Measurements from ENCODE around the gene CDH15. TPM values are rescaled to one million over a fixed set of nuclear protein-coding genes. Genes with fewer than 3 reads are reported as not detected.

Gene CDH15
- total and polyA plus RNA-seq, 2 of the 13 experiments (the other 11 are each of a cell fraction or from before 2014, with no cell fraction given): 0.74 to 2.2 TPM

DNA sequence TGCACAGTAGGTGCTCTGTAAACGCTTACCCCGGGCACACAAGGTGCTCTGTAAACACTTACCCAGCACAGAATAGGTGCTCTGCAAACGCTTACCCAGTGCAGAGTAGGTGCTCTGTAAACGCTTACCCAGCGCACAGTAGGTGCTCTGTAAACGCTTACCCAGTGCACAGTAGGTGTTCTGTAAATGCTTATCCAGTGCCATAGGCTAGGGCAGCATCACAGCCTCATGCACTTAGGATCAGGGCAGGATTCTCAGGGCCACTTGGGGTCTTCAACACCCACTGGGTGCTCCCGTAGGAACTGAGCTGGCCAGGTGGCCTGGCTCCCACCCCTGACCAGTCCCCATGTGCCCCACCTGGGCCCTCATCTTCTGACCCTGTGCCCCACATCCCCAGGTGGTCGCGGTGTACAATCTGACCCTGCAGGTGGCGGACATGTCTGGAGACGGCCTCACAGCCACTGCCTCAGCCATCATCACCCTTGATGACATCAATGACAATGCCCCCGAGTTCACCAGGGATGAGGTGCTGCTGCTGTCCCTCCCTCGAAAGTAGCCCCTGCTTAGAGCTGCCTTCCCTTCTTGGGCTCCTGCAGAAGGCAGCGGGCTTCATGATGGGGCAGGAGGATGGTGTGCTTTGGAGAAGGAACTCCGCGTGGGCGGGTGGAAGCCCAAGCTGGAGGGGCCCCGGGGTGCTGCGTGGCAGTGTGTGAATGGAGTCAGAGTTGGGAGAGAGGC lies 15.7 kb downstream of the CDH15 start:
- peaks cover 51% of the 10 kb centered on the region for H3K4me1 ChIP-seq (ENCODE audit: insufficient read depth, low read length)
- no peak overlapping the region for H3K4me3 ChIP-seq (replicated peaks in 1 of 3; ENCODE audit: insufficient read depth in 1 of 3, low read depth in 2 of 3, low read length in 3 of 3)
- WGBS (ENCODE audit: low lambda C conversion rate): 21% methylated on average over 18 of the region's 19 CpGs
- peak overlapping the region; percentile 11 for H3K27ac ChIP-seq (ENCODE audit: extremely low read length, insufficient read depth, low read length)
- intact Hi-C loops (cut with micrococcal nuclease; ENCODE audit: unreplicated experiment) (loop anchor here (1.0 kb wide), 1 partner anchor 14 kb away; no protein-coding TSS in a partner anchor), in situ Hi-C loops (cut with HindIII; ENCODE audit: extremely low pct_ligation_motif_present, low pct_unique_long_range_greater_than_20kb) (no loop called here)
- ChIA-PET POLR2A (interaction anchor here (0.7 to 1.5 kb wide), 4 partner anchors 11 to 330 kb away, joined by 3 to 5 read pairs (median 4); partner anchors contain the start of genes GALNS, SLC22A31, TRAPPC2L and ZNF778), CTCF (ENCODE audit: low intra/inter-chr PET ratio, low total read pairs) (interaction anchor here (1.3 kb wide), 1 partner anchor 29 kb away, joined by 5 read pairs; no protein-coding TSS in a partner anchor)
- no peak overlapping the region for H3K4me2 ChIP-seq (ENCODE audit: low read depth, low read length)
- H2AFZ ChIP-seq (ENCODE audit: low read length): no peak overlapping the region
- H3K9me3 ChIP-seq (ENCODE audit: low read length): no peaks in the 10 kb centered on the region
- DNase-seq (ENCODE audit: low spot score) (no peak), ATAC-seq (peak; percentile 4), FAIRE-seq (no peak)
- H3K9ac ChIP-seq (ENCODE audit: insufficient read depth, low read depth, low read length): no peak overlapping the region
- peaks cover 44% of the 10 kb centered on the region for H4K20me1 ChIP-seq (ENCODE audit: insufficient read depth, low read length)
- no TSS peak for BruUV-seq (replicated peaks)
- H3K79me2 ChIP-seq (ENCODE audit: insufficient read depth, low read length): peaks cover 6% of the 10 kb centered on the region
- H3K27me3 ChIP-seq (ENCODE audit: control insufficient read depth in 1 of 2, insufficient read depth in 2 of 2, low read length in 2 of 2): peaks cover 0 to 30% of the 10 kb centered on the region in 2 experiments; a peak in 4 of 5 replicates
- H3K36me3 ChIP-seq (replicated peaks in 1 of 2; ENCODE audit: control insufficient read depth in 1 of 2, insufficient read depth in 2 of 2, low read length in 2 of 2): no peaks in the 10 kb centered on the region
- TF ChIP-seq SATB2 (CRISPR knock-in tag; IDR thresholded peaks at IDR 0.05) (no peak), ZBTB34 (CRISPR knock-in tag; IDR thresholded peaks at IDR 0.05) (no peak), BORCS8-MEF2B (CRISPR knock-in tag; IDR thresholded peaks at IDR 0.05) (0 out of 2 replicates have a peak, but pooled peaks have one; percentile 20), ZNF333 (CRISPR knock-in tag; IDR thresholded peaks at IDR 0.05; ENCODE audit: borderline replicate concordance) (no peak), AKAP8 (CRISPR knock-in tag; IDR thresholded peaks at IDR 0.05) (peak; percentile 97), NFYB (CRISPR knock-in tag; IDR thresholded peaks at IDR 0.05) (no peak), LCORL (IDR thresholded peaks at IDR 0.05) (no peak), LCORL (CRISPR knock-in tag; IDR thresholded peaks at IDR 0.05) (peak; percentile 46; the same call in 1 of the 2 replicates), DMTF1 (CRISPR knock-in tag; IDR thresholded peaks at IDR 0.05) (no peak), SSRP1 (CRISPR knock-in tag; IDR thresholded peaks at IDR 0.05) (no peak), BRD4 (CRISPR knock-in tag; IDR thresholded peaks at IDR 0.05) (peak; percentile 38; the same call in 1 of the 2 replicates), SMC3 (IDR thresholded peaks at IDR 0.05; ENCODE audit: low read length) (no peak), TRAFD1 (CRISPR knock-in tag; IDR thresholded peaks at IDR 0.05; ENCODE audit: borderline replicate concordance) (no peak), ELF3 (CRISPR knock-in tag; IDR thresholded peaks at IDR 0.05) (no peak), ZNF326 (CRISPR knock-in tag; IDR thresholded peaks at IDR 0.05; ENCODE audit: borderline replicate concordance) (peak; percentile 89; the same call in 1 of the 2 replicates), THAP11 (CRISPR knock-in tag; IDR thresholded peaks at IDR 0.05) (no peak), MEIS1 (CRISPR knock-in tag; IDR thresholded peaks at IDR 0.05; ENCODE audit: borderline replicate concordance) (no peak)
